K562 (cell line): Measurements from ENCODE around the gene HSPB7. TPM values are rescaled to one million over a fixed set of nuclear protein-coding genes. Genes with fewer than 3 reads are reported as not detected.

Experiments used
- CC2D1A ChIP-seq: fragments of 450-650 bp; IDR thresholded peaks from 2 replicates; pipeline ENCODE4 v1.6.1; 2017; ENCODE audit warnings: mild to moderate bottlenecking
- MYC ChIP-seq, 2 experiments: fragments of 250-450 bp in 1 of 2; sonication (Bioruptor Pico) in 1 of 2; IDR thresholded peaks; 2 replicates each; pipeline versions ENCODE4 v1.5.1 to v1.6.1; 2012 to 2021; ENCODE audit warnings: low read depth in 2 of 2, borderline replicate concordance in 1 of 2, improper control_type of control experiment in 1 of 2, low read length in 1 of 2, mild to moderate bottlenecking in 1 of 2, moderate library complexity in 1 of 2
- RB1 ChIP-seq: fragments of 450-650 bp; IDR thresholded peaks from 2 replicates; pipeline ENCODE4 v1.6.1; 2017; ENCODE audit warnings: low read depth, mild to moderate bottlenecking
- STAT5B ChIP-seq: fragments of 250-450 bp; sonication (Bioruptor Pico); IDR thresholded peaks from 2 replicates; pipeline ENCODE4 v1.8.0; 2021; ENCODE audit warnings: mild to moderate bottlenecking, inconsistent platforms
- TBP ChIP-seq: optimal IDR thresholded peaks from 2 replicates; pipeline ENCODE3; 2011; ENCODE audit warnings: low read depth, low read length, improper control_type of control experiment
- THAP7 ChIP-seq: fragments of 250-450 bp; sonication (Bioruptor Pico); IDR thresholded peaks from 2 replicates; pipeline ENCODE4 v1.5.0; 2021
- ZNF121 ChIP-seq: sonication (generic); formaldehyde crosslinking; conservative IDR thresholded peaks from 2 replicates; pipeline ENCODE4 v1.8.0; 2022; ENCODE audit warnings: missing genetic modification reagents
- ZNF146 ChIP-seq: IDR thresholded peaks from one replicate; pipeline ENCODE4 v1.6.1; 2018; ENCODE audit warnings: missing compliant biosample characterization; ENCODE audit not compliant: unreplicated experiment
- ZNF512 ChIP-seq: IDR thresholded peaks from 2 replicates; pipeline ENCODE4 v1.6.1; 2016; ENCODE audit warnings: missing genetic modification characterization, missing compliant biosample characterization
- polyA plus RNA-seq, 8 experiments: library from polyadenylated mRNA; depleted of rRNA in 4 of 8; stranded (reverse) in 5 of 8; unstranded in 3 of 8; fragments of >200 nt; fragmentation: Nextera tagmentation in 2 of 8; fragmentation: Illumina TruSeq in 1 of 8; extraction: Ambion mirVana in 2 of 8; extraction: Trizol in 1 of 8; gene quantifications; 2 replicates each; pipeline versions ENCODE4 v1.2.1 to v1.2.3, GENCODE V29; 2011 to 2014; ENCODE audit warnings: inconsistent platforms in 1 of 8, missing spikeins in 1 of 8
- total RNA-seq, 7 experiments: library from RNA; depleted of rRNA in 6 of 7; stranded (reverse); fragments of >200 nt in 6 of 7; fragmentation: Illumina TruSeq in 2 of 7; extraction: Trizol in 2 of 7; gene quantifications; 2 replicates each; pipeline versions ENCODE4 v1.2.1 to v1.2.3, GENCODE V29; 2011 to 2021; ENCODE audit warnings: low replicate concordance in 1 of 7
- TF ChIP-seq, protein P1 (sequence below), 2 experiments: fragments of 450-650 bp; IDR thresholded peaks; 2 replicates each; pipeline ENCODE4 v1.6.1; 2016; ENCODE audit warnings: mild to moderate bottlenecking in 2 of 2, borderline replicate concordance in 1 of 2, low read depth in 1 of 2, moderate library complexity in 1 of 2

HSPB7 gene
- total and polyA plus RNA-seq, 9 of the 15 experiments (the other 6 are each of a cell fraction or from before 2014, with no cell fraction given): 0.05 to 0.19 (median 0.07) TPM; not detected in 6

GRCh38 chr1:16006552-16007485, 11.0 kb downstream of the HSPB7 start (continued):
- TF ChIP-seq, protein P1, sequence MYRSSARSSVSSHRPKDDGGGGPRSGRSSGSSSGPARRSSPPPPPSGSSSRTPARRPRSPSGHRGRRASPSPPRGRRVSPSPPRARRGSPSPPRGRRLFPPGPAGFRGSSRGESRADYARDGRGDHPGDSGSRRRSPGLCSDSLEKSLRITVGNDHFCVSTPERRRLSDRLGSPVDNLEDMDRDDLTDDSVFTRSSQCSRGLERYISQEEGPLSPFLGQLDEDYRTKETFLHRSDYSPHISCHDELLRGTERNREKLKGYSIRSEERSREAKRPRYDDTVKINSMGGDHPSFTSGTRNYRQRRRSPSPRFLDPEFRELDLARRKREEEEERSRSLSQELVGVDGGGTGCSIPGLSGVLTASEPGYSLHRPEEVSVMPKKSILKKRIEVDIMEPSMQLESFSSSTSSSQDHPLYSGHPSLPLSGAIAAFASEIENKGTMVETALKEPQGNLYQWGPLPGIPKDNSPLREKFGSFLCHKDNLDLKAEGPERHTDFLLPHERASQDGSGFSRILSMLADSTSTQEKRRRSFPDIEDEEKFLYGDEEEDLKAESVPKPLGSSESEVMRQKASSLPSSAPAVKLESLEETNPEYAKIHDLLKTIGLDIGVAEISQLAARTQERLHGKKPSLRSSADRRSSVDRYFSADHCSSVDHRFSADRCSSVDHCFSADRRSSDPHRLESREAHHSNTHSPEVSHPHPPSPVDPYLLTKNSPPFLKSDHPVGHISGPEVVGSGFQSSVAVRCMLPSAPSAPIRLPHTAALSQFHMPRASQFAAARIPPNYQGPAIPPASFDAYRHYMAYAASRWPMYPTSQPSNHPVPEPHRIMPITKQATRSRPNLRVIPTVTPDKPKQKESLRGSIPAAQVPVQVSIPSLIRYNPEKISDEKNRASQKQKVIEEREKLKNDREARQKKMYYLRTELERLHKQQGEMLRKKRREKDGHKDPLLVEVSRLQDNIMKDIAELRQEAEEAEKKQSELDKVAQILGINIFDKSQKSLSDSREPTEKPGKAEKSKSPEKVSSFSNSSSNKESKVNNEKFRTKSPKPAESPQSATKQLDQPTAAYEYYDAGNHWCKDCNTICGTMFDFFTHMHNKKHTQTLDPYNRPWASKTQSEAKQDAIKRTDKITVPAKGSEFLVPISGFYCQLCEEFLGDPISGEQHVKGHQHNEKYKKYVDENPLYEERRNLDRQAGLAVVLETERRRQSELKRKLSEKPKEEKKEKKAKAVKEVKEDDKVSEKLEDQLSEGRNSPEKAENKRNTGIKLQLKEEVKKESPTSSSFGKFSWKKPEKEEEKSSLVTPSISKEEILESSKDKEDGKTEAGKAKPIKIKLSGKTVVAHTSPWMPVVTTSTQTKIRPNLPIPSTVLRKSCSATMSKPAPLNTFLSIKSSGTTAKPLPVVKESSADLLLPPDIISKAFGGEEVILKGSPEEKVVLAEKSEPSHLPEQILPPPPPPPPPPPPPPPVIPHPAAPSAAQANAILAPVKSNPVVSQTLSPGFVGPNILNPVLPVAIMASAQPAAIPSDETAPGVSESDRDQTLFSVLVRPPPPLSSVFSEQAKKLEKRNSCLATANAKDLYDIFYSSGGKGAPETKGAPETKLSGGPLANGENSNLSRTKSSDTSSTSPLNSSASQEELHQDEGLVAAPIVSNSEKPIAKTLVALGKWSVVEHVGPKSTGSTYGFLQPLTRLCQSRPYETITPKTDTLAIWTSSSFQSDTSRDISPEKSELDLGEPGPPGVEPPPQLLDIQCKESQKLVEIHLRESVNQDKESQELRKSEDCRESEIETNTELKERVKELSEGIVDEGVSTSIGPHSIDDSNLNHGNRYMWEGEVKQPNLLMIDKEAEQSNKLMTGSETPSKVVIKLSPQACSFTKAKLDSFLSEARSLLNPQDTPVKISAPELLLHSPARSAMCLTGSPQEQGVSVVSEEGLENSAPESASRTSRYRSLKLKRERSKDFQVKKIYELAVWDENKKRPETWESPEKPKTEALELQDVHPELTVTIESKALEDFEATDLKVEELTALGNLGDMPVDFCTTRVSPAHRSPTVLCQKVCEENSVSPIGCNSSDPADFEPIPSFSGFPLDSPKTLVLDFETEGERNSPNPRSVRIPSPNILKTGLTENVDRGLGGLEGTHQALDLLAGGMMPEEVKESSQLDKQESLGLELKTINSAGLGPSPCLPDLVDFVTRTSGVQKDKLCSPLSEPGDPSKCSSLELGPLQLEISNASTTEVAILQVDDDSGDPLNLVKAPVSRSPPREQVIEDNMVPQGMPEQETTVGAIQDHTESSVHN (IDR thresholded peaks at IDR 0.05; ENCODE audit: borderline replicate concordance in 1 of 2, low read depth in 1 of 2): no peak
- TF ChIP-seq RB1 (no peak), CC2D1A (no peak), ZNF512 (tag) (no peak), MYC (IDR thresholded peaks at IDR 0.05; ENCODE audit: low read depth, low read length) (peak; percentile 22; the same call in 1 of the 2 replicates), MYC (CRISPR knock-in tag; IDR thresholded peaks at IDR 0.05; ENCODE audit: borderline replicate concordance, low read depth) (no peak), ZNF146 (CRISPR knock-in tag) (no peak), STAT5B (CRISPR knock-in tag) (no peak), TBP (no peak), ZNF121 (CRISPR knock-in tag) (no peak), THAP7 (CRISPR knock-in tag) (no peak)
